OCI-LY3 (cell line): Measurements from ENCODE around the gene RANBP1.

Experiments used
- EZH2phosphoT487 ChIP-seq: fragments of 200-600 bp; shearing (Covaris generic); IDR thresholded peaks from 2 replicates; pipeline ENCODE4 v1.6.1; 2018; ENCODE audit warnings: antibody characterized with exemption, mixed run types, low read depth
- TF ChIP-seq, protein P1 (sequence below): fragments of 200-600, 300-600 bp; sonication (generic); IDR thresholded peaks from 2 replicates; pipeline ENCODE4 v1.5.1; 2014; ENCODE audit warnings: antibody characterized with exemption, low read length, low read depth

DNA sequence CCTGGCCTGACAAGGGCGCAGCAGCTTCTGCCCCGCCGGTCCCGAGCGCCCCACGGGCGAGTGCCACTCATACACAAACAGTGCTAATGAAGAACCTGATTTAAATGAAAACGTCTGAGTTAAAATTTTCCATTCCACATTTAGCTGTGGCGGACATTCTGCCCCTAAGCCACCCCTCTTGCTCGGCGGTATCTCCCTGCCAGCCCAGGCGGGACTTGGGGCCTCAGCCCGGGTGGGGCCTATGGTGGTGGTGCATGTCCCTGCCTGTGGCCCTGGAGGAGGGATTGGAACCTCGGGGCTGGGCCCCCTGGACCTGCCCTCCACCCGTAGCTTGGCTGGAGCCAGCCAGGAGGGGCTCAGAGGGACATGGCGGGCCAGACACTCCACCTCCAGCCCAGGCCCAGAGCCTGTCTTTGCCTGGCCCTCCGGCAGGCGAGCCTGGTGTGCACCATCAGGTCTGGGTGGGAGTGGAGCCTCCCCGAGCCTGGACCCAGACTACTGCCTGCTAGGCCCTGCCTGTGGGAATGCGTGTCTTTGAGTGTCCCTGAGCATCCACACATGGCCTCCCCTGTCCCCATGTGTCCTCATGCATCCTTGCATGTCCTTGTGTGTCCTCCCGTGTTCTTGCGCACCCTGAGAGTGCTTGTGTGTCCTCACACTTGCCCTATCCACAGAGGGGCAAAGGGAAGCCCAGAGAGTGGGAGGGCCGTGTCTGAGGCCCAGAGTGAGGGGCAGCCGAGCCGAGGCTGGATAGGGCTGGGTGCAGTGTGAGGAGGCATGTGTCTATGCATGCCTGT is 20.1 kb downstream of the RANBP1 start:
- TF ChIP-seq, protein P1, sequence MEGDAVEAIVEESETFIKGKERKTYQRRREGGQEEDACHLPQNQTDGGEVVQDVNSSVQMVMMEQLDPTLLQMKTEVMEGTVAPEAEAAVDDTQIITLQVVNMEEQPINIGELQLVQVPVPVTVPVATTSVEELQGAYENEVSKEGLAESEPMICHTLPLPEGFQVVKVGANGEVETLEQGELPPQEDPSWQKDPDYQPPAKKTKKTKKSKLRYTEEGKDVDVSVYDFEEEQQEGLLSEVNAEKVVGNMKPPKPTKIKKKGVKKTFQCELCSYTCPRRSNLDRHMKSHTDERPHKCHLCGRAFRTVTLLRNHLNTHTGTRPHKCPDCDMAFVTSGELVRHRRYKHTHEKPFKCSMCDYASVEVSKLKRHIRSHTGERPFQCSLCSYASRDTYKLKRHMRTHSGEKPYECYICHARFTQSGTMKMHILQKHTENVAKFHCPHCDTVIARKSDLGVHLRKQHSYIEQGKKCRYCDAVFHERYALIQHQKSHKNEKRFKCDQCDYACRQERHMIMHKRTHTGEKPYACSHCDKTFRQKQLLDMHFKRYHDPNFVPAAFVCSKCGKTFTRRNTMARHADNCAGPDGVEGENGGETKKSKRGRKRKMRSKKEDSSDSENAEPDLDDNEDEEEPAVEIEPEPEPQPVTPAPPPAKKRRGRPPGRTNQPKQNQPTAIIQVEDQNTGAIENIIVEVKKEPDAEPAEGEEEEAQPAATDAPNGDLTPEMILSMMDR = no peak
- TF ChIP-seq EZH2phosphoT487 = no peak
